ENCODE results near the gene SRSF5. TPM values are rescaled to one million over a fixed set of nuclear protein-coding genes. Genes with fewer than 3 reads are reported as not detected.

The SRSF5 gene
- total and polyA plus RNA-seq, 2 donors (not counting 3 experiments of a cell fraction or from before 2014, with no cell fraction given) = 192 to 253 TPM

GRCh38 chr14:69794791-69795190 is 27.8 kb downstream of the SRSF5 start:
- Histone ChIP-seq H2AFZ (ENCODE audit: low read depth, low read length) (no peak overlapping the region), H3K27me3 (ENCODE audit: control insufficient read depth in 2 of 2, insufficient read depth in 2 of 2, low read length in 2 of 2) (peaks cover 0 to 2% of the 10 kb centered on the region in 2 experiments), H3K4me1 (ENCODE audit: control insufficient read depth, extremely low read depth, insufficient read depth, low read length) (no peaks in the 10 kb centered on the region), H3K9me3 (replicated peaks; ENCODE audit: control insufficient read depth, insufficient read depth, low read length) (no peaks in the 10 kb centered on the region), H3K4me3 (replicated peaks in 1 of 3; ENCODE audit: insufficient read depth in 1 of 3, low read depth in 1 of 3, low read length in 3 of 3) (no peak overlapping the region), H4K20me1 (replicated peaks; ENCODE audit: control insufficient read depth, extremely low read depth, insufficient read depth, low read length) (no peaks in the 10 kb centered on the region), H3K9ac (replicated peaks; ENCODE audit: extremely low read depth, insufficient read depth, low read length) (no peak overlapping the region), H3K9me1 (replicated peaks; ENCODE audit: control insufficient read depth, extremely low read depth, insufficient read depth, low read length) (no peaks in the 10 kb centered on the region), H3K4me2 (ENCODE audit: insufficient read depth, low read length) (no peak overlapping the region), H3K36me3 (ENCODE audit: control insufficient read depth in 2 of 2, extremely low read depth in 1 of 2, insufficient read depth in 2 of 2, low read length in 2 of 2) (no peaks in the 10 kb centered on the region), H3K27ac (ENCODE audit: insufficient read depth, low read depth, low read length) (no peak overlapping the region), H3K79me2 (ENCODE audit: control insufficient read depth, insufficient read depth, low read length) (no peaks in the 10 kb centered on the region)
- TF ChIP-seq POLR2AphosphoS5 (IDR thresholded peaks at IDR 0.05; ENCODE audit: insufficient read depth, low read depth, low read length) = no peak
- no peak for TF ChIP-seq MYC (IDR thresholded peaks at IDR 0.05; ENCODE audit: low read depth, low read length)
- no peak for TF ChIP-seq MAX (IDR thresholded peaks at IDR 0.05; ENCODE audit: insufficient read depth, insufficient read length)
- TF ChIP-seq JUN (IDR thresholded peaks at IDR 0.05; ENCODE audit: borderline replicate concordance, insufficient read depth, insufficient read length, low read depth) = no peak
- TF ChIP-seq GATA2 (IDR thresholded peaks at IDR 0.05; ENCODE audit: insufficient read depth, insufficient read length, low read depth, low read length) = no peak
- TF ChIP-seq POLR2A (IDR thresholded peaks at IDR 0.05; ENCODE audit: low read depth, low read length) = no peak
- TF ChIP-seq EZH2 (IDR thresholded peaks at IDR 0.05; ENCODE audit: borderline replicate concordance, low read depth, low read length, severe bottlenecking) = no peak
- no peak for TF ChIP-seq CTCF (IDR thresholded peaks at IDR 0.05; ENCODE audit: extremely low read depth in 1 of 2, insufficient read depth in 1 of 2, low read depth in 1 of 2, low read length in 2 of 2)
- TF ChIP-seq FOS (IDR thresholded peaks at IDR 0.05; ENCODE audit: borderline replicate concordance, insufficient read depth, low read length) = no peak
- CTCF ChIA-PET = no interaction called here
- no peak for FAIRE-seq
- DNase-seq (ENCODE audit: low read depth, low spot score) = no peak
- POLR2A ChIA-PET = no interaction called here
- dilution Hi-C loops (cut with MboI; ENCODE audit: extremely low pct_ligation_motif_present, low sequenced_read_pairs) (no loop called here), intact Hi-C loops (cut with micrococcal nuclease) (no loop called here)
- no TSS peak for BruUV-seq (replicated peaks)

Measured in endothelial cell of umbilical vein (primary cell).